ENCODE results near the gene FARP1. TPM values are rescaled to one million over a fixed set of nuclear protein-coding genes. Genes with fewer than 3 reads are reported as not detected.

FARP1 gene
- total RNA-seq, 1 donor from 2014 or later = 9.8 TPM

- no peak for DNase-seq (ENCODE audit: low read depth in 2 of 2)
These were observed 8.9 kb upstream of the FARP1 start for GRCh38 chr13:98133946-98134345.

- no peak for DNase-seq (ENCODE audit: low read depth in 2 of 2)
These were observed 8.0 kb upstream of the FARP1 start for GRCh38 chr13:98134901-98135300.

GRCh38 chr13:98141091-98141490 lies 1.8 kb upstream of the FARP1 start:
- no peak for DNase-seq (ENCODE audit: low read depth in 2 of 2)

GRCh38 chr13:98141509-98142379 lies 1.1 kb upstream of the FARP1 start:
- no peak for DNase-seq (ENCODE audit: low read depth in 2 of 2)

GRCh38 chr13:98143157-98143553 lies 261 bp downstream of the FARP1 start:
- DNase-seq (ENCODE audit: low read depth in 2 of 2) = peak in 1 of 2 donors; percentile 6

DNA sequence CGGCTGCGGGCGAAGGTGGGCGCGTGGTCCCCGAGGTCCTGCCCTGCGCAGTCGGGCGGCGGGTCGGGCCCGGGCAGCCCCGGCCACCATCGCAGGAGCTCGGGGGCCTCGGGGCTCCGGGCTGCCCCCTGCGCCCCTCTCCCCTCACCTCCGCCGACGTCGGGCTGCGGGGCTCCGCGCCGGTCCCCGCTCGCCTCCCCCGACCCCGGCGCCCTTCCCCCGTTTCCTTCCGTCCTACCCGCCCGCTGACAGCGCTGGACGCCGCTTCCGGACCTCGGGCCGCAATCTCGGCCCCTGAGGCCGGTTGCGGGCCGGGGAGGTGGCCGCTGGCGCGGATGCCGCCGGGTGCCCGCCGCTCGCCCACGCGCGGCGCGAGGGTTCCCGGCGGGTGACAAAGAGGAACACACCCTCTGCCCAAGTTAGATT lies 720 bp downstream of the FARP1 start:
- peak in 1 of 2 donors; percentile 17 for DNase-seq (ENCODE audit: low read depth in 2 of 2)

GRCh38 chr13:98144027-98144741 lies 1.3 kb downstream of the FARP1 start:
- DNase-seq (ENCODE audit: low read depth in 2 of 2) = peak; percentile 2 to 25

DNA sequence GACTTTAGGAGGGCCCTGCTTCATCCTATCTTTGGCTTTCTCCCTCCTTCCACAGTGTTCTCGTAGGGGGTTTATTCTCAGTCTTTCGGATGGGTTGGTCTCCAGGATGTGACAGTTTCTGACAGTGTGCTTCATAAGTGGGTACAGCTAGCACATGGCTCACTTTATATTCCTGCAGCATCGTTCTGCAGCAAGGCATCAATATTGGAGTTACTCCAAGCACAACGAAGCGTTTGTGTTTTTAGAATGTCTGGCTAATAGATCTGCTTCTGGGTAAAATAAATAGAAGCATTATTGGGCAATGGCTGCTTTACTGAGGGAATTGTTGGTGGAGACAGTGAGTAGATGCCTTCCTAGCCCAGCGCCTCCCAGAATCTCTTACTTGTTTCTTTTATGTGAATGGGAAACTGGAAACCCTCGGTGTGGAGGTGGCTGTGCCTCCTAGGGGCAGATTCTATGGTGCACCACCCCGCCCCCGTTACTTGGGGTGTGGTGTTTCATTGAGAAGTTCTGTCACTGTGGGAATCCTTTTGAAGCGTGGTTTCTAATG lies 2.0 kb downstream of the FARP1 start:
- DNase-seq (ENCODE audit: low read depth in 2 of 2) = peak; percentile 10 to 40

- no peak for DNase-seq (ENCODE audit: low read depth in 2 of 2)
These were observed 4.6 kb downstream of the FARP1 start for GRCh38 chr13:98147521-98147920.

DNA sequence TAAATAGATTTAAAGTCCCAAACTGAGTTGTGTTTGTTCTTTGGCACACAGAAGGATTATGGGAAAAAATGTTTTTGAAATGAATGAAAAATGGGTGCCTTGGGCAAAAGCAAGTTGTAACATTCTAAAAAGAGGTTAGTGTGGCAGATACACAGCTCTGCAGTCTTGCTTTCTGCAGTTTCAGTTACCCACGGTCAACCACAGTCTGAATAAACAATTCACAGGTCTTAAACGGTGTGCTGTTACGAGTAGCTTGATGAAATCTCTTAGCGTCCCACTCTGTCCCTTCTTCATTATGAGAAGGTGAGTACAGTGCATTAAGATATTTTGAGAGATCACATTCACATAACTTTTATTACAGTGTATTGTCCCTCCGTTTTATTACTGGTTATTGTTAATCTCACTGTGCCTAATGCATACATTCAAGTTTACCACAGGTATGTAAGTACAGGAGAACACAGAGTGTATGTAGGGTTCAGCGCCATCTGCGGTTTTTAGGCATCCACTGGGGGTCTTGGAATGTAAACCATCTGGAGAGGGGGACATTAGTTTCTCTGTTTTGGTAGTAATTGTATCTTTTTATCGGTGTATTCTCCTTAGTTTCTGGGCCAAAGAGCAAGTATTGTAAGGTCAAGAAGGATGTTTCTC lies 8.1 kb downstream of the FARP1 start:
- no peak for DNase-seq (ENCODE audit: low read depth in 2 of 2)

DNA sequence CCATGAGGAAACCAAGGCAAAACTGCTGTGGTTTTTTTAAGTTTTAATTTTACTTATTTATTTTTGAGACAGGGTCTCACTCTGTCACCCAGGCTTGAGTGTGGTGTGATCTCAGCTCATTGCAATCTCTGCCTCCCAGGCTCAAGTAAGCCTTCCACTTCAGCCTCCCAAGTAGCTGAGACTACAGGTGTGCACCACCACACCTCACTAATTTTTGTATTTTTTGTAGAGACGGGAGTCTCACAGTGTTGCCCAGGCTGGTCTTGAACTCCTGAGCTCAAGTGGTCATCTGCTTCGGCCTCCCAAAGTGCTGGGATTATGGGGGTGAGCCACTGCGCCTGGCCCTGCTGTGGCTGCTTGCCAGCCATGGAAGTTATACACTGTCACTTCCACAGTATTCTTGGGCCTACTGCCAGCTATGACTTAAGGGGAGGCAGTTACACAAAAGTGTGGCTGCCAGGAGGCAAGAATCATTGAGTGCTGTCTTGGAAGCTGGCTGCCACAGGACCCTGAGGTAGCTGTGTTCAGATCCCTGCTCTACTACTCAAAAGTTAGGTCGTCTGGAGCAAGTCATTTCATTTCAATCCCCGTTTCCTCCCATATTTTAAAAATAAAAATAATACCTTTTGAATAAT lies 12.7 kb downstream of the FARP1 start:
- DNase-seq (ENCODE audit: low read depth in 2 of 2) = peak in 1 of 2 donors; percentile 72

- DNase-seq (ENCODE audit: low read depth in 2 of 2) = no peak
These were observed 13.4 kb downstream of the FARP1 start for GRCh38 chr13:98156259-98156658.

DNA sequence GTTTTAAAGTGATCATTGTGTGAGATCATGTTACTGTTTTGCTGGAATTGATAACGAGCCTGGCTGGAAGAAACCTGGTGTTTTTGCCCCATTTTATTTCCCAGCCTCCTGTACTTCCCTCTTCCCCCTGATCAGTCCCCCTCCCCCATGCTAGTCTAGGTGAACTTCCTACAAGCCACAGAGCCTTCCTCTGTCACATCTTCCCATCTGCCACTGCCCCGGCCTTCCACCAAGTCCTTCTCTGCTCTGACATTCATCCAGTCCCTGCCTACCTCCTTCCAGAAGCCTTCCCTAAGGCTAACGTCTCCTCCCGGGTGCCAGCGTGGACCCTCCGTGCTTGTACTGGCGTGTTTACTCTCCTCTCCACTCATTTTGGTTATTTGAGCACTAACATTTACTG lies 14.3 kb downstream of the FARP1 start:
- no peak for DNase-seq (ENCODE audit: low read depth in 2 of 2)

DNA sequence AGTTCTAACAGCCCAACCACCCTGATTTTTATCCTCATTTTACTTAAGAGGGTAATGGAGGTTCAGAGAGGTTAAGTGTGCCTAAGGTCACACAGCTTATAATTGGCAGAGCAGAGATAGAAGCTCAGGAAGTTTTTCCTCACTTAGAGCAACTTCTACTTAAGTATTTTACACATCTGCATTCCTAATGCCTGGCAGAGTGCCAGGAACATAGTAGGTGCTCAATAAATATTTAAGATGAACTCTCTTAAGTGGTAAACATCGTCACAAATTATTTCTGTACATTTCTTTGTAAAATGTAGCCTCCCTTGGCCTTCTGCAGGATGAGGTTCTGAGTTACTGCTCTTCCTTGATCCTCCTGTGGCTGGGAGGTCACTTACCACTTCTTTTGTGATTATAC lies 14.7 kb downstream of the FARP1 start:
- no peak for DNase-seq (ENCODE audit: low read depth in 2 of 2)

- no peak for DNase-seq (ENCODE audit: low read depth in 2 of 2)
These were observed 15.4 kb downstream of the FARP1 start for GRCh38 chr13:98158172-98158899.

DNA sequence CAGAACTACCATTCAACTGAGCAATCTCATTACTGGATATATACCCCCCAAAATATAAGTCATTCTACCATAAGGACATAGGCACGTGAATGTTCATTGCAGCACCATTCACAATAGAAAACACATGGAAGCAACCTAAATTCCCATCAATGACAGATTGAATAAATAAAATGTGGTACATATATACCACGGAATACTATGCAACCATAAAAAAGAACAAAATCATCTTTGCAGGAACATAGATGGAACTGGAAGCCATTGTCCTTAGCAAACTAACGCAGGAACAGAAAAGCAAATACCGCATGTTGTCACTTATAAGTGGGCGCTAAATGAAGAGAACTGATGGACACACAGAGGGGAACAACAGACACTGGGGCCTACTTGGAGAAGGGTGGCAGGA lies 20.0 kb downstream of the FARP1 start:
- DNase-seq (ENCODE audit: low read depth in 2 of 2) = no peak

GRCh38 chr13:98169331-98169730 lies 26.4 kb downstream of the FARP1 start:
- no peak for DNase-seq (ENCODE audit: low read depth in 2 of 2)

DNA sequence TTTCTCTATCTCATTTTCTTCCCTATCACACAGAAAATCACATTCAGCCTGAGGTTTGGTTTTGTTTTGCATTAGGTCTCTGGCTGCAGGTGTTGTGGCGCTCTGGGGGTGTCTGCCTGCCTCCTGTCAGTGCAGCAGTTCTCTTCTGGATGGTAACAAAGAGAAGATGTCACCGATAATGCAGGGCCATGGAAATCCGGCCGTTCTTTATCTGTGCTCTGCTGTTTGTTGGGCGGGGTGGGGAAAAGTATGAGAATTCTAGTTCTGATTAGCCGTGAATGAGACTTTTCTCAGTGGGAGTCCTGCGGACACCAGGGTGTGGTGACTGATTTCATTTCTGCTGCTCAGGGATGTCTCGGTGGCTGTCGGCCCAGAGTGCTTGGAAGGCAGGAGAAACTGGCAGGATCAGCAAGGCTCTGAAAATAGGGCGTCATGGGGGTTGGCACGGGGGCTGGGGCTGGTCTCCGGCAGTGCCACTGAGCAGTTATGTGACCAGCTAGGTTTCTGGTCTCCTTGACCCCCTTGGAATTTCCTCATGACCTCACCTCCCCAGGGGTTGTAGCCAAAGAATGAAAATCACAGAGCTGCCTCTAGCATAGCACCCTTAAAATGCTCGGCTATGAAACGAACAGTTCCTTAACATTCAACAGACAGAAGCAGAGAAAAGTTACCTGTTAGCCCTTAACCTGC lies 29.2 kb downstream of the FARP1 start:
- DNase-seq (ENCODE audit: low read depth in 2 of 2) = peak in 1 of 2 donors; percentile 17

GRCh38 chr13:98172590-98173422 lies 29.9 kb downstream of the FARP1 start:
- DNase-seq (ENCODE audit: low read depth in 2 of 2) = no peak
